Measurements from ENCODE around the gene SLC46A3. TPM values are rescaled to one million over a fixed set of nuclear protein-coding genes. Genes with fewer than 3 reads are reported as not detected.
"Not testable (repeated sequence)": the region's sequence is repeated elsewhere in the genome, so short reads cannot be mapped to it uniquely, and the experiment has no call there.

The SLC46A3 gene
- total RNA-seq, 1 donor from 2014 or later = 16.2 TPM

DNA sequence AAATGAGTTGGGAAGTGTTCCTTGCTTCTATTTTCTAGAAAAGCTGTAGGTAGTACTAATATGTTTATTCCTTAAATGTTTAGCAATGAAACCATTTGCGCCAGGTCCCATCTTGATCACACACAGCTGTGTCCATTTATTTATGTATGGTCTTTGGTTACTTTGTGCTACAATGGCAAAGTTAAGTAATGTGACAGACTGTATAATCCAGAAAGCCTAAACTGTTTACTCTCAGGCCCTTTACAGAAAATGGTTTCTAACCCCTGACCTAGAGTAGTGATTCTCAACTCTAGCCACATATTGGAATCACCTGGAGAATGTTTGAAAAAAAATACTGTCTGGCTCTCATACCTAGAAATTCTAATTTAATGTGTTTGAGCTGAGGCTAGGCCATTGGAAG is 21.3 kb downstream of the SLC46A3 start:
- ATAC-seq (ENCODE audit: poor library complexity) = no peak
- intact Hi-C loops (cut with DNase I) = no loop called here
- DNase-seq = no peak

GRCh38 chr13:28693605-28694491 is 24.9 kb downstream of the SLC46A3 start:
- ATAC-seq (ENCODE audit: poor library complexity); intact Hi-C loops (cut with DNase I); DNase-seq: not testable (repeated sequence)

DNA sequence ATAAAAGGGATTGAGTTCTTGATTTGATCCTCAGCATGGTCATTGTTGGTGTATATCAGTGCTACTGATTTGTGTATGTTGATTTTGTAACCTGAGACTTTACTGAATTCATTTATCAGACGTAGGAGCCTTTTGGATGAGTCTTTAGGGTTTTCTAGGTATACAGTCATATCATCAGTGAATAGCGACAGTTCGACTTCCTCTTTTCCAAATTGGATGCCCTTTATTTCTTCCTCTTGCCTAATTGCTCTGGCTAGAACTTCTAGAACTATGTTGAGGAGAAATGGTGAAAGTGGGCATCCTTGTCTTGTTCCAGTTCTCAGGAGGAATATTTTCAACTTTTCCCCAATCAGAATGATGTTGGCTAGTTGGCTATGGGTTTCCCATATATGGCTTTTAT is 32.9 kb downstream of the SLC46A3 start:
- intact Hi-C loops (cut with DNase I) = loop anchor here (10.0 kb wide), 1 partner anchor 109 kb away; no protein-coding TSS in a partner anchor
- ATAC-seq (ENCODE audit: poor library complexity) = no peak

GRCh38 chr13:28685114-28685513 is 33.7 kb downstream of the SLC46A3 start:
- DNase-seq (no peak), ATAC-seq (ENCODE audit: poor library complexity) (no peak)
- intact Hi-C loops (cut with DNase I) = loop anchor here (10.0 kb wide), 1 partner anchor 110 kb away; no protein-coding TSS in a partner anchor

More for the DNA sequence above, 32.9 kb downstream of the SLC46A3 start:
- DNase-seq = no peak

DNA sequence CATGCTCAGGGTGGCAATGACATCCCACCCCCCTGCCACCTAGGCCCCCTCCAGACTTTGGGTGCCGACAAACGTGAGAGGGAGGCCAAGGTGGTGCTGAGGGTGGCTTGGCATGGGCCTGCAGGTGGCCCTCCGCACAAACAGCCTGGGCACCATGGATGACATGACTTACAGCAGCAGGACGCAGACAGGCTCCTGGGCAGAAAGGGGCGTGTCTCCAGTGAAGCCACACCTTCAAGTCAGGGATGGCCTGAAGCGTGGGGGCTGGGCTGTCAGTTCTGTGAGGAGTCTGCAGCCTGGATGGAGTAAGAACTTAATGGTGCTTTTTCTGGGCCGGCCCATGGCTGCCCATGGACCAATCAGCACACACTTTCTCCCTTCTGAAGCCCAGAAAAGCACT is 34.5 kb downstream of the SLC46A3 start:
- intact Hi-C loops (cut with DNase I) = loop anchor here (10.0 kb wide), 1 partner anchor 111 kb away; no protein-coding TSS in a partner anchor
- ATAC-seq (ENCODE audit: poor library complexity) (no peak), DNase-seq (no peak)

DNA sequence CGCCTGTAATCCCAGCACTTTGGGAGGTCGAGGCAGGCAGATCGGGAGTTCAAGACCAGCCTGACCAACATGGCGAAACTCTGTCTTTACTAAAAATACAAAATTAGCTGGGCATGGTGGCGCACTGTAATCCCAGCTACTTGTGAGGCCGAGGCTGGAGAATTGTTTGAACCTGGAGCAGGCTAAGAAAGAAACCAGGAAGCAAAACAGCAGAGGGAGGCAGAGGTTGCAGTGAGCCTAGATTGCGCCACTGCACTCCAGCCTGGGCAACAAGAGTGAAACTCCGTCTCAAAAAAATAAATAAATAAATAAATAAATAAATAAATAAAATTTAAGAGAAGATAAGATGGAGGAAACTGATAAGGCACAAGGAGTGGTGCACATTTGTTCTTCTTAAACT is 35.6 kb downstream of the SLC46A3 start:
- intact Hi-C loops (cut with DNase I) = loop anchor here (10.0 kb wide), 1 partner anchor 112 kb away; no protein-coding TSS in a partner anchor
- ATAC-seq (ENCODE audit: poor library complexity) = not testable (repeated sequence)

DNA sequence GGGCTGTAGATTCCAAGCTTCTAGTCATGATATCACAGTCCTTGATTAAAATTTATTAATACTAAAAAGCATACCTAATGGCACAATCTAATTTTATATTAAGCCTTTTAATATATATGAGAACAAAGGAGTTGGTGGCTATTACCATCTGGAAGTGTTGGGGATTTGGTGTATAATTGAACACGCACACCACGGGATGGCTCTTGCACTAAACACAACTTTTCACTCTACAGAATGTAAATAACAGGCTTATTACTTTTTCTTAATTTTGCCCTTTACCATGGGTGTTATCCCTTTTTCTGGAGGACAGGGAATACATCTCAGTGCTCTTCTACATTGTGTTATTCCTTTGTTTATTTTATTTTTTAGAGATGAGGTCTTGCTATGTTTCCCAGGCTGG is 38.2 kb downstream of the SLC46A3 start:
- ATAC-seq (ENCODE audit: poor library complexity) (no peak), DNase-seq (no peak)
- intact Hi-C loops (cut with DNase I) = loop anchor here (10.0 kb wide), 1 partner anchor 114 kb away; no protein-coding TSS in a partner anchor

More for the DNA sequence above, 35.6 kb downstream of the SLC46A3 start:
- DNase-seq = not testable (repeated sequence)

DNA sequence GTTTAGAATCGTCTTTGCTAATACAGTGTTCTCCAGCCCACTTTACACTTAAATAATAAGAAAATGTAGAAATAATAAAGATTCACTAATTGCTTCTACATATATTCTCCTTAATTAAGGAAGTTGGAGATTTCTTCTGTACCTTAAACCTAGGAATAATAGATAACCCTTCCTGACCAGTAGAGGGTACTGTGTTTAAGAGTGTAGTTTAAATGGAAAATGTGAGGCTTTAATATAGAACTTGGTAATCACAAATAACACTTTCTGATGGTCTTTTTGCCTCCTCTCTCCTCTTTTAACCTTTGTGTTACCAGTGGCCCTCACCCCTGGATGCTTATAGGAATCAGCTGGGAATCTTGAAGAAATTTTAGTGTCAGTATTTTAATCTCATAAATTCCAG is 39.1 kb downstream of the SLC46A3 start:
- DNase-seq (no peak), ATAC-seq (ENCODE audit: poor library complexity) (no peak)
- intact Hi-C loops (cut with DNase I) = loop anchor here (10.0 kb wide), 1 partner anchor 115 kb away; no protein-coding TSS in a partner anchor

- intact Hi-C loops (cut with DNase I) = no loop called here
- ATAC-seq (ENCODE audit: poor library complexity) (no peak), DNase-seq (no peak)
These were observed 40.0 kb downstream of the SLC46A3 start for GRCh38 chr13:28678809-28679208.

- ATAC-seq (ENCODE audit: poor library complexity) = no peak
- intact Hi-C loops (cut with DNase I) = no loop called here
- no peak for DNase-seq
These were observed 47.5 kb downstream of the SLC46A3 start for GRCh38 chr13:28671126-28671792.

- no peak for DNase-seq
- intact Hi-C loops (cut with DNase I) = loop anchor here (5.0 kb wide), 1 partner anchor 35 kb away; no protein-coding TSS in a partner anchor
- ATAC-seq (ENCODE audit: poor library complexity) = no peak
These were observed 51.8 kb downstream of the SLC46A3 start for GRCh38 chr13:28666897-28667488.

GRCh38 chr13:28659621-28659970 is 59.2 kb downstream of the SLC46A3 start:
- ATAC-seq (ENCODE audit: poor library complexity) = no peak
- intact Hi-C loops (cut with DNase I) = no loop called here
- no peak for DNase-seq

DNA sequence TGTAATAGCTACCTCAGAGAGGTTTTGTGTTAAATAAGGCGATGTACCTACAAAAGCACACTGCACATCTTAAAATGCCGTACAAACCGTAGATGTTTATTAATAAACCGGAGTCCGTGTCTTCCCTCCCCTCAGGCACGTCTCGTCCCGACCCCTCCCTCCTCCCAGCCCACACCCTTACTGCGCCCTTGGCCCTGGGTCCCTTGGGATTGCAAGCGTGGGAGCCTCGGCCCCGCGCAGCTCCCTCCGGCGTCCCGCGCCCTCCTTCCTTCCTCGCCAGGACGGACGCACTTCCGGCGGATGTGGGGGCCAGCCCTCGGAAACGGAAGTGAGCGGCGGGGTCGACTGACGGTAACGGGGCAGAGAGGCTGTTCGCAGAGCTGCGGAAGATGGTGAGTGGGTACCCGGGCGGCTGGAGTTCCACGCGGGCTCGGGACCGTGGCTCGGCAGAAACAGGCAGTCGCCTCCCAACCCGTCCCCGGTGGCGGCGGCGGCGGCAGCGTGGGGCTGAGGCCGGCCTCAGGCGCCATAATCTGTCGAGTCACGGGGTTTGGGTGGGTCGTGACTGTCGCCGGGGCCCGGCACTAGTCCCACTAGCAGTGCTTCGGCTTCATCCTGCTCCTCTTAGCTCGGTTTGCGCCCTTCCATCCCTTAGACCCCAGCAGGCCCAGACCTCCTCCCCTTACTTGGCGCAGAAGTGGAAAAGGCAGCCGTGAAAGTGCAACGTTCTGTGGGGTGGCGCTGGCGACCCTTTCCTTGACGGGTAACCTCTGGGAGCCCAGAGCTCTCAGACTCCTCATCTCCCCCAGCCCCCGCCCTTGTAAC is 59.8 kb downstream of the SLC46A3 start, which contains the start of gene POMP:
TSS of gene POMP (plus strand) at position 335 of the 825 bp plus-strand sequence. CDS start at position 390, 55 bp downstream.
- DNase-seq (peak; percentile 96), ATAC-seq (ENCODE audit: poor library complexity) (peak; percentile 99)
- intact Hi-C loops (cut with DNase I) = no loop called here

GRCh38 chr13:28658539-28658795 is 60.3 kb downstream of the SLC46A3 start:
- intact Hi-C loops (cut with DNase I) = no loop called here
- no peak for DNase-seq
- peak; percentile 21 for ATAC-seq (ENCODE audit: poor library complexity)

DNA sequence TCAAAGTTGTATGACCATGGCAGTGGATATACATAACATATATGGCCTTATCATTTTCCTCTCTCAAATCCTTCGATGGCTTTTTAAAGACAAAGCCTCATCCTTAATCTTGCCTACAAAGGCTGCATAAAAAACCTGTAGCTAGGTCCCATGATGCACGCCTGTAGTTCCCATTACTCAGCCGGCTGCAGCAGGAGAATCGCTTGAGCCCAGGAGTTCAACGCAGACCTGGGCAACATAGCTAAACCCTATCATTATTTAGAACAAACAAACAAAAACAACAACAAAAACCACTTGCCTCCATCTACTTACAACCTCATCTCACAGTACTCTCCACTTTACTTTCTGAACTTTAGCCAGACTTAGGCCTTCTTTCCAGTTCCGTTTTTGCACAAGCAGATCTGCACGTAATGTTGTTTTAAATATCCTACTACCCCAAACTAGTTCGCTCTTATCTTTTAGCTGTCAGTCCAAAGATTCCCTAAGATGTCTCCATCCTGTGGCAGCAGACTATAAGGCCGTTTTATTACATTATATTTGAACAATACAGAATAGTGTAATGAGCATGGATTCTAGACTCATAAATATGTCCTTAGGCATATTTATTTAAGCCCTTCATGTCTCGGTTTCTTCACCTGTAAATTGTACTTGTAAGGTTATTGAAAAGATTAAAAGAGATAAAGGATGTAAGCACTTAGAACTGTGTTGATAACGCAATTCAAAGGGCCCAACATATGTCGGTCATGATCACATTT is 60.8 kb downstream of the SLC46A3 start:
- intact Hi-C loops (cut with DNase I) = no loop called here
- ATAC-seq (ENCODE audit: poor library complexity) = peak; percentile 21
- DNase-seq = no peak

- ATAC-seq (ENCODE audit: poor library complexity) (no peak), DNase-seq (no peak)
- intact Hi-C loops (cut with DNase I) = no loop called here
These were observed 63.2 kb downstream of the SLC46A3 start for GRCh38 chr13:28655561-28655960.

- ATAC-seq (ENCODE audit: poor library complexity) (no peak), DNase-seq (no peak)
- intact Hi-C loops (cut with DNase I) = no loop called here
These were observed 64.5 kb downstream of the SLC46A3 start for GRCh38 chr13:28654276-28654675.

DNA sequence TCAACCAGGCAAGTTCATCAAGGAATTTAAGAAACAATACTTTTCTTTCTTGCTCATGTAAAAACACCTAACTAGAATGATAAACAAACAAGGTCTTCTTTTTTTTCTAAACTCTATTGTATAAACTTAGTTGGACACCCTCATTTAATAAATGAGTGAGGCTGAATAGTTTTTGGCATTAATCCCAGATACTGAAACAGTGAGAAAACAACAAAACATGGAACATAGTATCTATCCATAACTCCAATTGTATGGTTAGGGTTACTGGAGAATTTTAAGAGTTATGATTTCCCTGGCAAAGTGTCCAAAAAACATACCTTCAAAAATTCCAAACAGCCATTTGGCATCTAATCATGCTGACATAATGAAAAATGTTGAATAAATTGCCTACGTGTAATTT is 65.7 kb downstream of the SLC46A3 start:
- ATAC-seq (ENCODE audit: poor library complexity) = no peak
- DNase-seq = no peak
- intact Hi-C loops (cut with DNase I) = no loop called here

Measured in Right ventricle myocardium superior (tissue), 1 donor.